Rectal smooth muscle tissue (tissue), 1 donor: ENCODE results near the gene CTSE.

Experiments used
- H3K27ac ChIP-seq: one replicate; pipeline ENCODE4 v1.7.0; 2013; ENCODE audit warnings: low read depth, low read length, inconsistent platforms
- H3K27me3 ChIP-seq: one replicate; pipeline ENCODE4 v1.7.0; 2013; ENCODE audit warnings: low read length; ENCODE audit not compliant: control insufficient read depth, insufficient read depth
- H3K36me3 ChIP-seq: one replicate; pipeline ENCODE4 v1.7.0; 2013; ENCODE audit warnings: low read length; ENCODE audit not compliant: control insufficient read depth, insufficient read depth
- H3K4me1 ChIP-seq: one replicate; pipeline ENCODE4 v1.7.0; 2013; ENCODE audit warnings: low read length; ENCODE audit not compliant: control insufficient read depth, insufficient read depth
- H3K4me3 ChIP-seq: one replicate; pipeline ENCODE4 v1.7.0; 2013; ENCODE audit warnings: low read length
- H3K9ac ChIP-seq: one replicate; pipeline ENCODE4 v1.7.0; 2013; ENCODE audit warnings: low read length

CTSE gene

DNA sequence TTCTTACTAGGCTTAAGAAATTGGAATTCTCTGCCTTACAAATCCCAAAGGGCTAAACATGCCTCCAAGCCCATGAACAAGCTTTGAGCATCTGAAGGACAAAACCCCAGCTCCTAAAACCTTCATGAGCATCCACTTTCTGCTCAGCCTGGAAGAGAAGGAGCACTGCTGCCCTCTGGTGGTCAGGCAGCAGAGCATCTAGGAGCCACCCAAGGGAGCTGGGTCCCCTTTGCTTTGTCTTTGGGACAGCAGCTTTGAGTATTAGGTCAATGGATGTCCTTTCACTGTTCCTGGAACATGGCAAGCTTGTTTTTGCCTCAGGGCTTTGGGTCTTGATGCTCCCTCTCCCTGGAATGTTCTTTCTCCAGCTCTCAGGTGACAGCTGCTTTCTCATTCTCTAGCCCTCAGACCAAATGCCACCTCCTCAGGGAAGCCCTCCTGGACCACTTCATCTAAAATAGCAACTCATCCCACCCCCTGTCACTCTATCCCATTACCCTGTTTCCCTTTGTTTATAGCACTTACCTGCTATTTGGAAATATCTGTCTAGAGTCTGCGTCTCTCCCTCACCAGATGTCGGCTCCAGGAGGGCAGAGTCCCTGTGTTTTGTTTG lies 46.2 kb downstream of the CTSE start:
- Histone ChIP-seq H3K4me1 (no peaks in the 10 kb centered on the region), H3K27ac (no peak overlapping the region), H3K27me3 (no peaks in the 10 kb centered on the region), H3K9ac (no peak overlapping the region), H3K36me3 (peaks cover 2% of the 10 kb centered on the region), H3K4me3 (no peak overlapping the region)

DNA sequence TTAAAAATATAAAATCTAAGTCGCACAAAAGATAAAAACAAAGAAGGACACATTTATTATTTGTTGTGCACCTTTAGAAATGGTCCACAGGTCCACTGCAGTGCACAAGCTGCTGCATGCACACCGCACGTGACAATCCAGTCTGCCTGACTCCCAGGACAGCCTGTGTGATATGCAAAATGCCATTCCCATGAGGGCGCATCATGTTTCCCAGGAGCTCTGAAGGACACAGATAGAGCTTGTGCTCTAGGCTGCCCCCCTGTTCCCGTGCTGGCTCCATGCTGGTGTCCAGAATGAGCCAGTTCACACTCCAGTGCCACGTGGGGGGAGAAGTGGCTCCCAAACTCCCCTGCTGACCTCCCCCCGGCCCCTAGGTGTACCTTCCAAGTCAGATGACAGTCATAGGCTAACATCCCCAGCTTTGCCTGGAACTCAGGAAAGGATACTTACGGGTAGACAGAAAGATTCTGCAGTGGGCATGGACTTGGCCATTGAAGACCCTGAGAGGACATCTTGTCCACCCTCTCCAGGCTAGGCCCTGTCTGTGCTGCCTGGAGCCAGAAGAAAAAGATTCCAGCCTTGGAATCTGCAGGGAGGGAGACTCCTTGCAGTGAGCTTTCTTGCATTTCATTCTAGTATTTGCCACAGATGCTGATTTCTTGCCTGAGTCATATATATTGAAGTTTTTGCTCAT lies 46.8 kb downstream of the CTSE start:
- H3K9ac ChIP-seq, result no peak overlapping the region
- no peaks in the 10 kb centered on the region for H3K27me3 ChIP-seq
- H3K27ac ChIP-seq, result no peak overlapping the region

DNA sequence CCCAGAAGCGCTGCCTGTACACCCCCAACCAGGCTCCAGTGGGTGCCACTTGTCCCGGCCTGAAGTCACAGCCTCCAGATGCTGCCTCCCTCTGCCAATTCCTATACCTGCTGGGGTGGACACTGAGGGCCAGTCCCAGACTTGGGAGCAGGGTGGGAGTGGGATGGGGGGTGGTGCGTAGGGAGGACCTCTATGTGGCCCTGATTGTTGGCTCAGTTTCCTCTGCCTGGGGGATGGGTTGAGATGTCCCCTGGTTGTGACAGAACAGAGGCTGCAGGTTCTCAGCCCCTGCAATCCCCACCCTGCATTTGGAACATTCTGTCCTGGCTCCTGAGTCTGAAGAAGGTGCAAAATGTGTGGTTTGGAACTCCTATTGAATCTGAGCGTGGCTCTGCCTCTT lies 47.7 kb downstream of the CTSE start:
- Histone ChIP-seq H3K4me1 (no peaks in the 10 kb centered on the region), H3K27ac (no peak overlapping the region), H3K9ac (no peak overlapping the region), H3K36me3 (no peaks in the 10 kb centered on the region), H3K27me3 (no peaks in the 10 kb centered on the region), H3K4me3 (no peak overlapping the region)

More for the DNA sequence above, 46.8 kb downstream of the CTSE start:
- no peaks in the 10 kb centered on the region for H3K4me1 ChIP-seq
- no peaks in the 10 kb centered on the region for H3K36me3 ChIP-seq
- H3K4me3 ChIP-seq, result no peak overlapping the region

DNA sequence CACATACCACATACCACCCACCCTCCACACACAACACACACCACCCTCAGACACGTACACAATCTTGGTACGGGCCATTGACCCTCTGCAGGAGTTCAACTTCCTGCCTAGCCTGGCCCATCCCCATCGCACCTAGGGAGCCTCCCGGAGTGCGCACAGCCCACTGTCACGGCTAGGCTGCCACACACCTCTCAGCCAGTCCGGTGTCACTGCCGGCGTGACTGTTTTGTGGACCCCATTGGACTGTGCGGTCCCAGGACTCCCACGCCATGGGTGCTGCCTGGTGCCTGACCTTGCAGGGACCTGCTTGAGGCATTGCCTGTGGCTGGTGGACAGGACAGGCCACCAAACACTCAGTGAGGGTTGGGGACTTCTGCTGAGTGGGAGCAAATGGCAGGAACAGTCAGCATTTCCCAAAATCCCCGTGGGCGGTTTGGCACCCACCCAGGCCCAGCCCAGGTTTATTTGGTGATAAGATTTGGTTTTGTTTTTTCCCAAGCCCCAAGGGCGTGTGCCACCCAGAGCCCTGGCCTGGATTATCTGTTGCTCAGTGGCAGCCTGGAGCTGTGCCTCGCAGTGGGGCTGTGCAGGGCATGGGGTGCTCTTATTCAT lies 48.2 kb downstream of the CTSE start:
- no peak overlapping the region for H3K4me3 ChIP-seq
- H3K36me3 ChIP-seq, result no peaks in the 10 kb centered on the region
- no peak overlapping the region for H3K9ac ChIP-seq
- H3K27ac ChIP-seq, result no peak overlapping the region
- H3K27me3 ChIP-seq, result no peaks in the 10 kb centered on the region
- H3K4me1 ChIP-seq, result no peaks in the 10 kb centered on the region

DNA sequence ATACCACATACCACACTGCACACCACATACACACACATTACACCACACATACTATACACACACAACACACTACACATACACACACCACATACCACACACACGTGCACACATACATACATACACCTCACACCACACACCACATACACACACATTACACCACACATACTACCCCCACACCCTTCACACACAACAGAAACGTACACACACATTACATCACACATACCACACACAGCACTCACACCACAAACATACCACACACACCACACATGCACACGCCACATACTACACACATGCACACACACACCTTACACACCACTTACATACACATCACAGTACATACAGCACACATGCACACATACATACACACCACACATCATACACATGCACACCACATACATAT lies 49.0 kb downstream of the CTSE start:
- Histone ChIP-seq H3K36me3 (no peaks in the 10 kb centered on the region), H3K27ac (no peak overlapping the region), H3K9ac (no peak overlapping the region), H3K4me3 (no peak overlapping the region), H3K4me1 (no peaks in the 10 kb centered on the region), H3K27me3 (no peaks in the 10 kb centered on the region)

DNA sequence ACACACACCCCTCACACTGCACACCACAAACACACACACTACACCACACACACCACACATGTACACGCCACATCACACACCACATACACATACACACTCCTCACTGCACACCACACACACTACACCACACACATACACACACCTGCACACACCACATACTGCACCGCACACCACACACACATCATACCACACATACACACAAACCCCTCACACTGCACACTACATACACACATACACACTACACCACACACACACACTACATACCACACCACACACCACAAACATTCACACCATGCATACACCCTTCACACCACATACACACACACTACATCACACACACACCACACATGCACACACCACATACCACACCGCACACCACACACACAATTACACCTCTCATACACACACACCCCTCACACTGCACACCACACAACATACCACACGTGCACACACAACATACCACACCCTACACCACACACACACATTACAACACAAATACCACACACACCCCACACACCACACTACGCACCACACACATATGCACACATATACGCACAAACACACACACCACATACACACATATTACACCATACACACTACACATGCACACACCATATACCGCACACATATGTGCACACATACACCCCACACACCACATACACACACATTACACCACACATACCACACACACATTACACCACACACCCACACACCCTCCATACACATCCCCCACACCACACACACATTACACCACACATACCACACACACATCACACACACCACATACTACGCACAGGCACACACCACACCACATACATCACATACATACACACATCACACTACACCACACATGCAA lies 50.1 kb downstream of the CTSE start:
- H3K4me3 ChIP-seq, result no peak overlapping the region
- no peaks in the 10 kb centered on the region for H3K36me3 ChIP-seq
- no peaks in the 10 kb centered on the region for H3K4me1 ChIP-seq
- H3K9ac ChIP-seq, result no peak overlapping the region
- H3K27ac ChIP-seq, result no peak overlapping the region
- no peaks in the 10 kb centered on the region for H3K27me3 ChIP-seq

DNA sequence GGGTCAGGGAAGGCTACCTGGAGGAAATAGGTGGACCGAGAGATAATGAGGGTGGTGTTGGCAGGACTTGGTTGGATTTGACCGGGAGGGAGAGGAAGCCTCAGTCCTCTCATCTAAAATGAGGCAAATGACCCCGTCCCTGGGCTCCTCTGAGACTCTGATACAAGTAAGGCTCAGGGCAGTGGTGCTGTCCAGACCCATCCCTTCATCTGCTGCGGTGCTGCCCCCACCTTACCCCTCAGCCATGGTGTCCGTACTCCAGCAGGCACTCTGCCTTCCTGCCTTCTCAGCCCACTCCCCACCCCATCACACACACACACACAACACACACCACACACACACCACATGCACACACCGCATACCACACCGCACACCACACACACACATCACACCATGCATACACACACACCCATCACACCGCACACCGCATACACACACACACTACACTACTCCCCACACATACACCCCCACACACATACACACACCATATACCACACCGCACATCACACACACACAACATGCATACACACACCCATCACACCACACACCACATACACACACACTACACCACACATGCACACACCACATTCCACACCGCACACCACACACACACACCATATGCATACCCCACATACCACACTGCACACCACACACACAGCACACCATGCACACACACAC lies 51.1 kb downstream of the CTSE start:
- Histone ChIP-seq H3K27me3 (no peaks in the 10 kb centered on the region), H3K4me1 (no peaks in the 10 kb centered on the region), H3K27ac (no peak overlapping the region), H3K4me3 (no peak overlapping the region), H3K36me3 (no peaks in the 10 kb centered on the region), H3K9ac (no peak overlapping the region)

DNA sequence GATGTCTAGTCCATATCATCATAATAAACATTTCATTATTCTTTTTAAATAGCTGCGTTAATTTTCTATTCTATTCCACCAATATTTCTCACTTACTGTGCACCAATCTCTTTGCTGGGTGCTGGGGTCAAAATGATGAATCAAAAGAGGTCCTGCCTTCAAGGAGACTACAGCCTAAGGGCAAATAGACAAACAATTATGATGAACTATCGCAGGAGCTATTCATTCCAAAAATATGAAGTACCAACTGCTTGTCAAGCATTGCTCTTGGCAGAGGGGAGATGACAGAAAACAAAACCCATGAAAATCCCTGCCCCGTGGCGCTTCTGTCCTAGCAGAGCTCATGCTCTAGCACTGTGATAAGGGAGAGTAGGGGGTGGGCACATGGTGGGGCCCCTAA lies 51.6 kb downstream of the CTSE start:
- Histone ChIP-seq H3K9ac (no peak overlapping the region), H3K27me3 (no peaks in the 10 kb centered on the region), H3K4me3 (no peak overlapping the region), H3K4me1 (no peaks in the 10 kb centered on the region), H3K36me3 (no peaks in the 10 kb centered on the region), H3K27ac (no peak overlapping the region)

DNA sequence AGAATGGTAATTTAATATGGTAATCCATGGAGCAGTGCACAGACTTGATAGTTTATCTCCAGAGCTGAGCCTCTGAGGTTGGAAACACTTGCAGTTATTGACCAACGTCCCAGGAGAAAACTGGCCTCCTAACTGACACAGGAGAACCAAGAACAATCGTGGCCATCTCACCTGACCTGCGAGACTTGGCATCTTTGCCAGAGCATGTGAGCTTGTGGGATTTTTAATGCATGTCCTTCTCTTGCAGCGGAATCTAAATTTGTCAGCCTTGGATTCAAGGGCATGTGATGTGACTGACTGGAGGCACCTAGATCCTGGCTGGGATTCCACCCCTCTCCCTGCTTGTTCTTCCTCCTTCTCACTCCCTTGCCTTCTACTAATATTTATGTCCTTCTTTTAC lies 52.6 kb downstream of the CTSE start:
- no peaks in the 10 kb centered on the region for H3K27me3 ChIP-seq
- no peaks in the 10 kb centered on the region for H3K36me3 ChIP-seq
- H3K27ac ChIP-seq, result no peak overlapping the region
- H3K4me1 ChIP-seq, result no peaks in the 10 kb centered on the region
- H3K4me3 ChIP-seq, result no peak overlapping the region
- H3K9ac ChIP-seq, result no peak overlapping the region

DNA sequence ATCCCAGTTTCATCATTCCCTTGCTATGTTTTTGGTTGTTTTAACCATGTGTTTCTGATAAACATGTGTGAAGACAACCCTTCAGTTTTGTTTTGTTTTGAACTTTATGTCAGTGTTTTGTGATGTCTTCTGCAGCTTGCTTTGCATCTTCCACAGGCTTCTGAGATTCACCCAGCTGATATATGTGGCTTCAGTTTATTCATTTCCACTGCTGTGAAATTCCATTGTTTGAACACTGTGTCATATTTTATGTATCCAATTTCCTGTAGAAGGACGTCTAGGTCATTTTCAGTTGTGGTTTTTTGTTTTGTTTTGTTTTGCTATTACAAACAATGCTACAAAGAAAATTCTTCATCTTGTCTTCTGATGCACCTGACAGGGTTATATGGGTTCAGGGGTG lies 53.2 kb downstream of the CTSE start:
- Histone ChIP-seq H3K27ac (no peak overlapping the region), H3K9ac (no peak overlapping the region)

DNA sequence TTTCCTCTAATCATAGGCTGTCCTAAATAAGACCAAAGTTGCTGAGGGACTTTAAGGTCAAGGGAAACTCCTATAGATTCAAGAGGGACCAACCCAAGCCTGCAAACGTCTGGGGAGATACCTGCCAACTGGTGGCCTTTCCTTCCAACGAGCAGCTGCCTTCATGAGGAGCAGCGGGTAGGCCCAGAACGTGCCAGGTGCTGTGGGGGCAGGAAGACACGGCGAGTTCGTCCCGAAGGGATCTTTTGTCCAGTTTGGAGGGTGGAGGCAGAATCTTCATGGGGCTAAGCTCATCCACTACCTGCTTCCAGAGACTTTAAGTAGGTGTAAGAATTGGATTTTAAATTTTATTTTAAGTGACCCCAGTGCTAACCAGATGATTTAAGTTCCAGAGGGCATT lies 54.5 kb downstream of the CTSE start:
- no peaks in the 10 kb centered on the region for H3K36me3 ChIP-seq
- H3K9ac ChIP-seq, result no peak overlapping the region
- H3K27ac ChIP-seq, result no peak overlapping the region
- no peak overlapping the region for H3K4me3 ChIP-seq
- no peaks in the 10 kb centered on the region for H3K27me3 ChIP-seq
- H3K4me1 ChIP-seq, result no peaks in the 10 kb centered on the region

More for the DNA sequence above, 53.2 kb downstream of the CTSE start:
- no peaks in the 10 kb centered on the region for H3K27me3 ChIP-seq
- H3K4me3 ChIP-seq, result no peak overlapping the region
- H3K4me1 ChIP-seq, result no peaks in the 10 kb centered on the region
- no peaks in the 10 kb centered on the region for H3K36me3 ChIP-seq
